MM.1S (cell line): Measurements from ENCODE around the gene SLC5A9.

Source experiments
- DNase-seq: peaks from one replicate; pipeline ENCODE4 v3.0.0-alpha.2; 2015
- H2AFZ ChIP-seq: fragments of 300-600 bp; sonication (generic); 2 replicates; pipeline ENCODE4 v1.6.0; 2016; ENCODE audit warnings: antibody characterized with exemption, low read length
- H3F3A ChIP-seq: fragments of 300-600 bp; sonication (generic); 2 replicates; pipeline ENCODE4 v1.6.1; 2016; ENCODE audit warnings: mild to moderate bottlenecking, antibody characterized with exemption, low read length, moderate library complexity, mixed read lengths; ENCODE audit not compliant: insufficient read depth
- H3K27ac ChIP-seq: fragments of 300-600 bp; sonication (generic); 2 replicates; pipeline ENCODE4 v1.5.1; 2016; ENCODE audit warnings: mild to moderate bottlenecking, low read length
- H3K27me3 ChIP-seq: fragments of 300-600 bp; sonication (generic); replicated peaks from 2 replicates; pipeline ENCODE4 v1.6.0; 2016; ENCODE audit warnings: low read length; ENCODE audit not compliant: insufficient read depth
- H3K36me3 ChIP-seq: fragments of 300-600 bp; sonication (generic); replicated peaks from 2 replicates; pipeline ENCODE4 v1.6.1; 2016; ENCODE audit warnings: mild to moderate bottlenecking, low read length, mixed read lengths; ENCODE audit not compliant: insufficient read depth
- H3K4me1 ChIP-seq: fragments of 300-600 bp; sonication (generic); 2 replicates; pipeline ENCODE4 v1.6.1; 2016; ENCODE audit warnings: low read length, mixed read lengths
- H3K4me2 ChIP-seq: fragments of 300-600 bp; sonication (generic); 2 replicates; pipeline ENCODE4 v1.6.0; 2016; ENCODE audit warnings: low read depth, low read length
- H3K4me3 ChIP-seq: fragments of 300-600 bp; sonication (generic); 2 replicates; pipeline ENCODE4 v1.5.1; 2016; ENCODE audit warnings: low read length, mixed read lengths
- H3K79me2 ChIP-seq: fragments of 300-600 bp; sonication (generic); 2 replicates; pipeline ENCODE4 v1.6.1; 2016; ENCODE audit warnings: mixed run types, low read length, mixed read lengths
- H3K9ac ChIP-seq: fragments of 300-600 bp; sonication (generic); 2 replicates; pipeline ENCODE4 v1.6.1; 2016; ENCODE audit warnings: low read length, mixed read lengths
- H3K9me2 ChIP-seq: fragments of 300-600 bp; sonication (generic); replicated peaks from 2 replicates; pipeline ENCODE4 v1.6.1; 2016; ENCODE audit warnings: mild to moderate bottlenecking, low read length, mixed read lengths; ENCODE audit not compliant: insufficient read depth
- H3K9me3 ChIP-seq: fragments of 300-600 bp; sonication (generic); replicated peaks from 2 replicates; pipeline ENCODE4 v1.6.1; 2016; ENCODE audit warnings: mild to moderate bottlenecking, low read length, mixed read lengths; ENCODE audit not compliant: insufficient read depth
- H4K20me1 ChIP-seq: fragments of 300-600 bp; sonication (generic); 2 replicates; pipeline ENCODE4 v1.6.1; 2016; ENCODE audit warnings: mild to moderate bottlenecking, low read length, moderate library complexity, mixed read lengths; ENCODE audit not compliant: insufficient read depth
- CTCF ChIP-seq: fragments of 300-600 bp; sonication (generic); IDR thresholded peaks from 2 replicates; pipeline ENCODE4 v1.5.1; 2016; ENCODE audit warnings: antibody characterized with exemption, low read length, mixed read lengths
- EZH2 ChIP-seq: fragments of 300-600 bp; sonication (generic); optimal IDR thresholded peaks from 2 replicates; pipeline ENCODE3; 2017; ENCODE audit warnings: low read depth, mild to moderate bottlenecking, antibody characterized with exemption, low read length, mixed read lengths
- EZH2phosphoT487 ChIP-seq: fragments of 300-600 bp; sonication (generic); IDR thresholded peaks from 2 replicates; pipeline ENCODE4 v1.6.1; 2018; ENCODE audit warnings: antibody characterized with exemption, low read length

Gene SLC5A9

GRCh38 chr1:48200166-48200900, 22.2 kb upstream of the SLC5A9 start:
- H4K20me1 ChIP-seq = no peaks in the 10 kb centered on the region
- H3K4me2 ChIP-seq = no peak overlapping the region
- no peak overlapping the region for H2AFZ ChIP-seq
- H3K27me3 ChIP-seq = no peaks in the 10 kb centered on the region
- no peaks in the 10 kb centered on the region for H3K9me3 ChIP-seq
- no peaks in the 10 kb centered on the region for H3K4me1 ChIP-seq
- H3K36me3 ChIP-seq = no peaks in the 10 kb centered on the region
- no peaks in the 10 kb centered on the region for H3K9me2 ChIP-seq
- TF ChIP-seq EZH2phosphoT487 = no peak
- no peak for TF ChIP-seq EZH2
- TF ChIP-seq CTCF = no peak
- H3F3A ChIP-seq = no peaks in the 10 kb centered on the region
- no peak overlapping the region for H3K27ac ChIP-seq
- no peak overlapping the region for H3K4me3 ChIP-seq
- H3K9ac ChIP-seq = no peak overlapping the region
- H3K79me2 ChIP-seq = no peaks in the 10 kb centered on the region
- no peak for DNase-seq

- H3K9me2 ChIP-seq = no peaks in the 10 kb centered on the region
- H3K27ac ChIP-seq = no peak overlapping the region
- no peaks in the 10 kb centered on the region for H3K27me3 ChIP-seq
- TF ChIP-seq EZH2 = no peak
- peak; percentile 84 for TF ChIP-seq CTCF
- H3K4me3 ChIP-seq = no peak overlapping the region
- H3K79me2 ChIP-seq = no peaks in the 10 kb centered on the region
- H4K20me1 ChIP-seq = no peaks in the 10 kb centered on the region
- no peaks in the 10 kb centered on the region for H3F3A ChIP-seq
- no peak overlapping the region for H3K9ac ChIP-seq
- H3K4me1 ChIP-seq = no peaks in the 10 kb centered on the region
- H3K4me2 ChIP-seq = no peak overlapping the region
- H3K36me3 ChIP-seq = no peaks in the 10 kb centered on the region
- peak; percentile 54 for DNase-seq
- no peak overlapping the region for H2AFZ ChIP-seq
- no peaks in the 10 kb centered on the region for H3K9me3 ChIP-seq
Measured at GRCh38 chr1:48202030-48202752, 20.3 kb upstream of the SLC5A9 start.

- Histone ChIP-seq H3K4me2 (no peak overlapping the region), H3K27ac (no peak overlapping the region), H3K9ac (no peak overlapping the region), H2AFZ (no peak overlapping the region), H4K20me1 (no peaks in the 10 kb centered on the region), H3K9me2 (no peaks in the 10 kb centered on the region), H3F3A (no peaks in the 10 kb centered on the region), H3K79me2 (no peaks in the 10 kb centered on the region), H3K9me3 (no peaks in the 10 kb centered on the region), H3K36me3 (no peaks in the 10 kb centered on the region), H3K4me3 (no peak overlapping the region), H3K4me1 (no peaks in the 10 kb centered on the region), H3K27me3 (no peaks in the 10 kb centered on the region)
- peak; percentile 44 for DNase-seq
- no peak for TF ChIP-seq EZH2phosphoT487
- no peak for TF ChIP-seq EZH2
- peak; percentile 65 for TF ChIP-seq CTCF
Measured at GRCh38 chr1:48203287-48203900, 19.1 kb upstream of the SLC5A9 start.
